CD14-positive monocyte (primary cell): Measurements from ENCODE around the gene CFHR4. TPM values are rescaled to one million over a fixed set of nuclear protein-coding genes. Genes with fewer than 3 reads are reported as not detected.

Source experiments
- DNase-seq, 3 donors: peaks; one replicate each; pipeline ENCODE4 v3.0.0-alpha.2; 2011 to 2022
- H2AFZ ChIP-seq: 2 replicates; pipeline ENCODE4 v1.6.0; 2012; ENCODE audit warnings: mild to moderate bottlenecking, low read depth, low read length, inconsistent platforms; ENCODE audit not compliant: insufficient read depth, poor library complexity, severe bottlenecking
- H3K27ac ChIP-seq, 2 donors: 1 replicate in 1 of 2; 2 replicates in 1 of 2; pipeline ENCODE4 v1.5.1; 2012 to 2013; ENCODE audit warnings: low read length in 2 of 2, control low read depth in 1 of 2, inconsistent platforms in 1 of 2, low read depth in 1 of 2, mild to moderate bottlenecking in 1 of 2
- H3K27me3 ChIP-seq, 2 donors: one replicate each; pipeline versions ENCODE4 v1.6.0 to v1.6.1; 2011 to 2013; ENCODE audit warnings: low read length in 2 of 2; ENCODE audit not compliant: control insufficient read depth in 2 of 2, insufficient read depth in 2 of 2
- H3K36me3 ChIP-seq, 2 donors: replicated peaks in 1 of 2; 1 replicate in 1 of 2; 2 replicates in 1 of 2; pipeline versions ENCODE4 v1.5.1 to v1.6.1; 2012 to 2013; ENCODE audit warnings: low read length in 2 of 2, control low read depth in 1 of 2, inconsistent platforms in 1 of 2, mild to moderate bottlenecking in 1 of 2; ENCODE audit not compliant: insufficient read depth in 2 of 2, control insufficient read depth in 1 of 2
- H3K4me1 ChIP-seq, 2 donors: 1 replicate in 1 of 2; 2 replicates in 1 of 2; pipeline versions ENCODE4 v1.5.1 to v1.6.1; 2012 to 2013; ENCODE audit warnings: low read length in 2 of 2, control low read depth in 1 of 2, inconsistent platforms in 1 of 2, mild to moderate bottlenecking in 1 of 2, moderate library complexity in 1 of 2; ENCODE audit not compliant: insufficient read depth in 2 of 2, control insufficient read depth in 1 of 2
- H3K4me2 ChIP-seq: replicated peaks from 2 replicates; pipeline ENCODE3; 2012; ENCODE audit warnings: low read length, moderate library complexity, mild to moderate bottlenecking; ENCODE audit not compliant: poor library complexity, severe bottlenecking; ENCODE audit errors: extremely low read depth
- H3K4me3 ChIP-seq, 3 experiments: fragments of 200-600 bp in 1 of 3; sonication (generic) in 1 of 3; replicated peaks in 1 of 3; 1 replicate in 2 of 3; 2 replicates in 1 of 3; pipeline ENCODE4 v1.5.1; 2011 to 2013; ENCODE audit warnings: low read length in 3 of 3, mild to moderate bottlenecking in 3 of 3, control low read depth in 2 of 3, low read depth in 2 of 3, inconsistent platforms in 1 of 3, moderate library complexity in 1 of 3
- H3K79me2 ChIP-seq: 2 replicates; pipeline ENCODE4 v1.6.0; 2012; ENCODE audit warnings: mild to moderate bottlenecking, control low read depth, inconsistent platforms, low read length, moderate library complexity; ENCODE audit not compliant: insufficient read depth
- H3K9ac ChIP-seq: 2 replicates; pipeline ENCODE4 v1.6.0; 2017; ENCODE audit warnings: low read length, mild to moderate bottlenecking; ENCODE audit not compliant: insufficient read depth, poor library complexity, severe bottlenecking
- H3K9me3 ChIP-seq, 2 donors: replicated peaks in 1 of 2; 1 replicate in 1 of 2; 2 replicates in 1 of 2; pipeline versions ENCODE4 v1.5.1 to v1.6.1; 2012 to 2013; ENCODE audit warnings: low read length in 2 of 2, control low read depth in 1 of 2; ENCODE audit not compliant: control insufficient read depth in 1 of 2, insufficient read depth in 1 of 2
- H4K20me1 ChIP-seq: 2 replicates; pipeline ENCODE4 v1.6.0; 2012; ENCODE audit warnings: mild to moderate bottlenecking, low read length, control low read depth, moderate library complexity; ENCODE audit not compliant: insufficient read depth
- H3K27ac Mint-ChIP-seq, 7 donors: one replicate each; pipeline ENCODE4 v1.8.0; 2020; ENCODE audit warnings: mild to moderate bottlenecking in 7 of 7, mixed read lengths in 7 of 7, moderate library complexity in 6 of 7, inconsistent platforms in 2 of 7
- H3K27me3 Mint-ChIP-seq, 3 donors: one replicate each; pipeline ENCODE4 v1.8.0; 2021 to 2022; ENCODE audit warnings: low read depth in 3 of 3, mild to moderate bottlenecking in 3 of 3, mixed read lengths in 3 of 3, moderate library complexity in 3 of 3, inconsistent platforms in 1 of 3
- H3K36me3 Mint-ChIP-seq, 2 donors: one replicate each; pipeline ENCODE4 v1.8.0; 2020; ENCODE audit warnings: mixed read lengths in 2 of 2, inconsistent platforms in 1 of 2, mild to moderate bottlenecking in 1 of 2
- H3K4me1 Mint-ChIP-seq: one replicate; pipeline ENCODE4 v1.8.0; 2020; ENCODE audit warnings: mild to moderate bottlenecking, mixed read lengths
- H3K4me3 Mint-ChIP-seq, 2 donors: one replicate each; pipeline ENCODE4 v1.8.0; 2020; ENCODE audit warnings: mild to moderate bottlenecking in 2 of 2, mixed read lengths in 2 of 2, moderate library complexity in 1 of 2
- H3K9me3 Mint-ChIP-seq, 7 donors: one replicate each; pipeline ENCODE4 v1.8.0; 2020 to 2022; ENCODE audit warnings: mixed read lengths in 7 of 7, mild to moderate bottlenecking in 6 of 7, moderate library complexity in 6 of 7, inconsistent platforms in 2 of 7
- CTCF ChIP-seq: fragments of 200-600 bp; IDR thresholded peaks from one replicate; pipeline ENCODE4 v1.8.0; 2022; ENCODE audit warnings: antibody characterized with exemption, mild to moderate bottlenecking
- WGBS: methylation state at CpG from one replicate; pipeline ENCODE4 v1.1.5; 2013; ENCODE audit warnings: missing lambda C conversion rate; ENCODE audit not compliant: insufficient coverage; 5-methylcytosine and 5-hydroxymethylcytosine counted together
- intact Hi-C, 2 donors: fragments of 100-400 bp; cut with micrococcal nuclease; formaldehyde crosslinking; loops; one replicate each; pipeline versions ENCODE4 v1.15.0 to v1.15.1; 2023
- polyA plus RNA-seq, 3 donors: library from polyadenylated mRNA; depleted of rRNA in 1 of 3; unstranded in 2 of 3; stranded (reverse) in 1 of 3; fragments of 300-500 nt in 2 of 3; fragments of >200 nt in 1 of 3; fragmentation: Illumina TruSeq in 2 of 3; gene quantifications; 1 replicate in 2 of 3; 2 replicates in 1 of 3; pipeline ENCODE4 v1.2.3, GENCODE V29; 2012 to 2021

The CFHR4 gene
- polyA plus RNA-seq, 3 donors: not detected

GRCh38 chr1:196856053-196856452, 31.8 kb upstream of the CFHR4 start:
- H3K4me3 Mint-ChIP-seq: no peak overlapping the region
- H3K36me3 Mint-ChIP-seq: no peaks in the 10 kb centered on the region
- H3K27me3 Mint-ChIP-seq: peaks cover 0 to 2% (median 0%) of the 10 kb centered on the region in 3 donors
- H3K36me3 ChIP-seq: no peaks in the 10 kb centered on the region
- no peaks in the 10 kb centered on the region for H4K20me1 ChIP-seq
- H3K9ac ChIP-seq: no peak overlapping the region
- H3K9me3 ChIP-seq: no peaks in the 10 kb centered on the region
- H3K4me2 ChIP-seq: no peak overlapping the region
- DNase-seq: no peak
- peaks cover 0 to 8% (median 3%) of the 10 kb centered on the region in 7 donors for H3K9me3 Mint-ChIP-seq
- no peak for TF ChIP-seq CTCF
- intact Hi-C loops: no loop called here
- no peak overlapping the region for H2AFZ ChIP-seq
- H3K79me2 ChIP-seq: no peaks in the 10 kb centered on the region
- no peak overlapping the region for H3K27ac Mint-ChIP-seq
- no peak overlapping the region for H3K4me3 ChIP-seq
- H3K4me1 ChIP-seq: no peaks in the 10 kb centered on the region
- H3K27me3 ChIP-seq: no peaks in the 10 kb centered on the region
- H3K4me1 Mint-ChIP-seq: no peaks in the 10 kb centered on the region
- no peak overlapping the region for H3K27ac ChIP-seq
- WGBS: 80% methylated on average over 1 of the region's 6 CpGs

- no peaks in the 10 kb centered on the region for H3K9me3 ChIP-seq
- TF ChIP-seq CTCF: no peak
- DNase-seq: no peak
- H2AFZ ChIP-seq: no peak overlapping the region
- H3K36me3 ChIP-seq: no peaks in the 10 kb centered on the region
- H3K27me3 ChIP-seq: no peaks in the 10 kb centered on the region
- no peaks in the 10 kb centered on the region for H4K20me1 ChIP-seq
- H3K27ac ChIP-seq: no peak overlapping the region
- no peaks in the 10 kb centered on the region for H3K4me1 ChIP-seq
- no peak overlapping the region for H3K9ac ChIP-seq
- H3K79me2 ChIP-seq: no peaks in the 10 kb centered on the region
- no peak overlapping the region for H3K4me2 ChIP-seq
- Mint-ChIP-seq H3K36me3 (no peaks in the 10 kb centered on the region), H3K9me3 (peaks cover 0 to 8% (median 3%) of the 10 kb centered on the region in 7 donors), H3K27me3 (peaks cover 0 to 2% (median 0%) of the 10 kb centered on the region in 3 donors), H3K4me1 (no peaks in the 10 kb centered on the region), H3K27ac (no peak overlapping the region), H3K4me3 (no peak overlapping the region)
- H3K4me3 ChIP-seq: no peak overlapping the region
- WGBS: no CpG with 5 or more reads among the region's 2 CpGs
- intact Hi-C loops: no loop called here
These were observed 30.7 kb upstream of the CFHR4 start for GRCh38 chr1:196857188-196857587.
